Measurements from ENCODE around the gene LRRC14B. TPM values are rescaled to one million over a fixed set of nuclear protein-coding genes. Genes with fewer than 3 reads are reported as not detected.

Gene LRRC14B
- total and polyA plus RNA-seq, 2 of the 13 experiments (the other 11 are each of a cell fraction or from before 2014, with no cell fraction given) = not detected

- Histone ChIP-seq H2AFZ (ENCODE audit: low read length) (no peak overlapping the region), H3K4me2 (ENCODE audit: low read depth, low read length) (no peak overlapping the region), H3K9ac (ENCODE audit: insufficient read depth, low read depth, low read length) (no peak overlapping the region), H3K4me1 (ENCODE audit: insufficient read depth, low read length) (no peaks in the 10 kb centered on the region), H3K27me3 (ENCODE audit: control insufficient read depth in 1 of 2, insufficient read depth in 2 of 2, low read length in 2 of 2) (peaks cover 3 to 59% of the 10 kb centered on the region in 2 experiments), H3K27ac (ENCODE audit: extremely low read length, insufficient read depth, low read length) (no peak overlapping the region), H4K20me1 (ENCODE audit: insufficient read depth, low read length) (no peaks in the 10 kb centered on the region), H3K4me3 (replicated peaks in 1 of 3; ENCODE audit: insufficient read depth in 1 of 3, low read depth in 2 of 3, low read length in 3 of 3) (no peak overlapping the region), H3K36me3 (replicated peaks in 1 of 2; ENCODE audit: control insufficient read depth in 1 of 2, insufficient read depth in 2 of 2, low read length in 2 of 2) (no peaks in the 10 kb centered on the region), H3K9me3 (ENCODE audit: low read length) (no peaks in the 10 kb centered on the region), H3K79me2 (ENCODE audit: insufficient read depth, low read length) (no peaks in the 10 kb centered on the region)
- in situ Hi-C loops (cut with HindIII; ENCODE audit: extremely low pct_ligation_motif_present, low pct_unique_long_range_greater_than_20kb) (no loop called here), intact Hi-C loops (cut with micrococcal nuclease; ENCODE audit: unreplicated experiment) (no loop called here)
- POLR2A ChIA-PET = no interaction called here
- CTCF ChIA-PET (ENCODE audit: low intra/inter-chr PET ratio, low total read pairs) = no interaction called here
- no peak for FAIRE-seq
- ATAC-seq = no peak
- 43% methylated on average over 14 of the region's 17 CpGs for WGBS (ENCODE audit: low lambda C conversion rate)
- DNase-seq (ENCODE audit: low spot score) = no peak
- no TSS peak for BruUV-seq (replicated peaks)
- TF ChIP-seq ZNF10 (CRISPR knock-in tag; IDR thresholded peaks at IDR 0.05; ENCODE audit: borderline replicate concordance, low read depth) (no peak), SRSF9 (IDR thresholded peaks at IDR 0.05; ENCODE audit: borderline replicate concordance, insufficient read depth, low read depth, low read length, poor library complexity, severe bottlenecking) (no peak), ZNF317 (CRISPR knock-in tag; IDR thresholded peaks at IDR 0.05) (no peak), KAT7 (CRISPR knock-in tag; IDR thresholded peaks at IDR 0.05; ENCODE audit: borderline replicate concordance) (no peak), IKZF4 (CRISPR knock-in tag; IDR thresholded peaks at IDR 0.05; ENCODE audit: borderline replicate concordance, low read depth, not compliant biosample characterization) (no peak), HNRNPK (IDR thresholded peaks at IDR 0.05; ENCODE audit: low read depth, low read length, poor library complexity, severe bottlenecking) (no peak), PHF8 (CRISPR knock-in tag; IDR thresholded peaks at IDR 0.05) (no peak), ZNF296 (CRISPR knock-in tag; conservative IDR thresholded peaks at IDR 0.05) (no peak), ARNTL (CRISPR knock-in tag; IDR thresholded peaks at IDR 0.05) (no peak), HNRNPUL1 (IDR thresholded peaks at IDR 0.05; ENCODE audit: low read depth, low read length) (no peak), ZNF790 (CRISPR knock-in tag; IDR thresholded peaks at IDR 0.05; ENCODE audit: borderline replicate concordance) (no peak), HOXA9 (CRISPR knock-in tag; IDR thresholded peaks at IDR 0.05; ENCODE audit: borderline replicate concordance) (no peak), NFKBIZ (CRISPR knock-in tag; IDR thresholded peaks at IDR 0.05) (no peak), CEBPB (IDR thresholded peaks at IDR 0.05; ENCODE audit: borderline replicate concordance, low read depth, low read length) (no peak), FOXM1 (CRISPR knock-in tag; IDR thresholded peaks at IDR 0.05) (no peak)
- TF ChIP-seq, protein P1, sequence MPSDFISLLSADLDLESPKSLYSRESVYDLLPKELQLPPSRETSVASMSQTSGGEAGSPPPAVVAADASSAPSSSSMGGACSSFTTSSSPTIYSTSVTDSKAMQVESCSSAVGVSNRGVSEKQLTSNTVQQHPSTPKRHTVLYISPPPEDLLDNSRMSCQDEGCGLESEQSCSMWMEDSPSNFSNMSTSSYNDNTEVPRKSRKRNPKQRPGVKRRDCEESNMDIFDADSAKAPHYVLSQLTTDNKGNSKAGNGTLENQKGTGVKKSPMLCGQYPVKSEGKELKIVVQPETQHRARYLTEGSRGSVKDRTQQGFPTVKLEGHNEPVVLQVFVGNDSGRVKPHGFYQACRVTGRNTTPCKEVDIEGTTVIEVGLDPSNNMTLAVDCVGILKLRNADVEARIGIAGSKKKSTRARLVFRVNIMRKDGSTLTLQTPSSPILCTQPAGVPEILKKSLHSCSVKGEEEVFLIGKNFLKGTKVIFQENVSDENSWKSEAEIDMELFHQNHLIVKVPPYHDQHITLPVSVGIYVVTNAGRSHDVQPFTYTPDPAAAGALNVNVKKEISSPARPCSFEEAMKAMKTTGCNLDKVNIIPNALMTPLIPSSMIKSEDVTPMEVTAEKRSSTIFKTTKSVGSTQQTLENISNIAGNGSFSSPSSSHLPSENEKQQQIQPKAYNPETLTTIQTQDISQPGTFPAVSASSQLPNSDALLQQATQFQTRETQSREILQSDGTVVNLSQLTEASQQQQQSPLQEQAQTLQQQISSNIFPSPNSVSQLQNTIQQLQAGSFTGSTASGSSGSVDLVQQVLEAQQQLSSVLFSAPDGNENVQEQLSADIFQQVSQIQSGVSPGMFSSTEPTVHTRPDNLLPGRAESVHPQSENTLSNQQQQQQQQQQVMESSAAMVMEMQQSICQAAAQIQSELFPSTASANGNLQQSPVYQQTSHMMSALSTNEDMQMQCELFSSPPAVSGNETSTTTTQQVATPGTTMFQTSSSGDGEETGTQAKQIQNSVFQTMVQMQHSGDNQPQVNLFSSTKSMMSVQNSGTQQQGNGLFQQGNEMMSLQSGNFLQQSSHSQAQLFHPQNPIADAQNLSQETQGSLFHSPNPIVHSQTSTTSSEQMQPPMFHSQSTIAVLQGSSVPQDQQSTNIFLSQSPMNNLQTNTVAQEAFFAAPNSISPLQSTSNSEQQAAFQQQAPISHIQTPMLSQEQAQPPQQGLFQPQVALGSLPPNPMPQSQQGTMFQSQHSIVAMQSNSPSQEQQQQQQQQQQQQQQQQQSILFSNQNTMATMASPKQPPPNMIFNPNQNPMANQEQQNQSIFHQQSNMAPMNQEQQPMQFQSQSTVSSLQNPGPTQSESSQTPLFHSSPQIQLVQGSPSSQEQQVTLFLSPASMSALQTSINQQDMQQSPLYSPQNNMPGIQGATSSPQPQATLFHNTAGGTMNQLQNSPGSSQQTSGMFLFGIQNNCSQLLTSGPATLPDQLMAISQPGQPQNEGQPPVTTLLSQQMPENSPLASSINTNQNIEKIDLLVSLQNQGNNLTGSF (CRISPR knock-in tag; IDR thresholded peaks at IDR 0.05) = no peak
- TF ChIP-seq, protein P2, sequence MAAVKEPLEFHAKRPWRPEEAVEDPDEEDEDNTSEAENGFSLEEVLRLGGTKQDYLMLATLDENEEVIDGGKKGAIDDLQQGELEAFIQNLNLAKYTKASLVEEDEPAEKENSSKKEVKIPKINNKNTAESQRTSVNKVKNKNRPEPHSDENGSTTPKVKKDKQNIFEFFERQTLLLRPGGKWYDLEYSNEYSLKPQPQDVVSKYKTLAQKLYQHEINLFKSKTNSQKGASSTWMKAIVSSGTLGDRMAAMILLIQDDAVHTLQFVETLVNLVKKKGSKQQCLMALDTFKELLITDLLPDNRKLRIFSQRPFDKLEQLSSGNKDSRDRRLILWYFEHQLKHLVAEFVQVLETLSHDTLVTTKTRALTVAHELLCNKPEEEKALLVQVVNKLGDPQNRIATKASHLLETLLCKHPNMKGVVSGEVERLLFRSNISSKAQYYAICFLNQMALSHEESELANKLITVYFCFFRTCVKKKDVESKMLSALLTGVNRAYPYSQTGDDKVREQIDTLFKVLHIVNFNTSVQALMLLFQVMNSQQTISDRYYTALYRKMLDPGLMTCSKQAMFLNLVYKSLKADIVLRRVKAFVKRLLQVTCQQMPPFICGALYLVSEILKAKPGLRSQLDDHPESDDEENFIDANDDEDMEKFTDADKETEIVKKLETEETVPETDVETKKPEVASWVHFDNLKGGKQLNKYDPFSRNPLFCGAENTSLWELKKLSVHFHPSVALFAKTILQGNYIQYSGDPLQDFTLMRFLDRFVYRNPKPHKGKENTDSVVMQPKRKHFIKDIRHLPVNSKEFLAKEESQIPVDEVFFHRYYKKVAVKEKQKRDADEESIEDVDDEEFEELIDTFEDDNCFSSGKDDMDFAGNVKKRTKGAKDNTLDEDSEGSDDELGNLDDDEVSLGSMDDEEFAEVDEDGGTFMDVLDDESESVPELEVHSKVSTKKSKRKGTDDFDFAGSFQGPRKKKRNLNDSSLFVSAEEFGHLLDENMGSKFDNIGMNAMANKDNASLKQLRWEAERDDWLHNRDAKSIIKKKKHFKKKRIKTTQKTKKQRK (IDR thresholded peaks at IDR 0.05; ENCODE audit: low read length) = no peak
Measured at GRCh38 chr5:172841-173251, 18.4 kb upstream of the LRRC14B start.
